Hematopoietic multipotent progenitor cell treated with erythropoietin and hydrocortisone succinate and interleukin-3 and kit ligand, for 15 days (in vitro differentiated cells): ENCODE measurements around the gene RHBG.
"Not testable (repeated sequence)": the region's sequence is repeated elsewhere in the genome, so short reads cannot be mapped to it uniquely, and the experiment has no call there.

ENCODE experiments used
- DNase-seq: peaks from one replicate; pipeline ENCODE4 v3.0.0-alpha.2; 2015; ENCODE audit warnings: low spot score

Gene RHBG

GRCh38 chr1:156368889-156369684 lies at the start of gene RHBG:
Gene RHBG, plus strand, starts transcription at chr1:156369211. Its CDS starts 39 bp downstream, at chr1:156369250.
- no peak for DNase-seq

- DNase-seq: peak; percentile 64
These were observed 49.3 kb upstream of the RHBG start for GRCh38 chr1:156319664-156320063.

GRCh38 chr1:156320560-156320959 lies 48.5 kb upstream of the RHBG start:
- DNase-seq: no peak

DNA sequence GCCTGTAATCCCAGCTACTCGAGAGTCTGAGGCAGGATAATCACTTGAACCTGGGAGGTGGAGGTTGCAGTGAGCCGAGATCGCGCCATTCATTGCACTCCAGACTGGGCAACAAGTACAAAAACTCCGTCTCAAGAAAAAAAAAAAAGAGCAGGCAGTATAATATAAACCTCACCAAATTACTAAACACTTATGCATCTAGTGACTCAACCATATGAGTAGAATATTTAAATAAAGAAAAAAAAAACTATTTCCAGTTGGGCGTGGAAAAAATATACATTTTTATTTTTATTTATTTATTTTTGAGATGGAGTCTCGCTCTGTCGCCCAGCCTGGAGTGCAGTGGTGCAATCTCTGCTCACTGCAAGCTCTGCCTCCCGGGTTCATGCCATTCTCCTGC lies 45.8 kb upstream of the RHBG start:
- not testable (repeated sequence) for DNase-seq

DNA sequence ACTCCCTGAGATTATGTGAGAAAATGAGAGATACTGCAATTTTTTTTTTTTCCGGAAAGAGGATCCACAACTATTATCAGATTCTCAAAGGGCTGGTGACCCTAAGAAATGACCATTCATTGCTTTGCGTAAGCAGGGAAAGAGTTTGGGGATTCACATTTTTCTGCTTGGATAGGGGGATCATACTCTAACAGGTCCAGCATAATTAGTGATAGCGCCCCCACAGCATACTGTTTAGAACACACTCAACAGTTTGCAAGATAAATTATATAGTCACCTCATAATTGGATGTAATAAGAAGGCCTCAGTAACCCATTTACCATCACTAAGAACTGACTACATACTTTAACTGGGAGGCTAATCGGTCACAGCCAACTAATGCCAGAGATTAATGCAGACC lies 32.8 kb upstream of the RHBG start:
- DNase-seq: peak; percentile 40

DNA sequence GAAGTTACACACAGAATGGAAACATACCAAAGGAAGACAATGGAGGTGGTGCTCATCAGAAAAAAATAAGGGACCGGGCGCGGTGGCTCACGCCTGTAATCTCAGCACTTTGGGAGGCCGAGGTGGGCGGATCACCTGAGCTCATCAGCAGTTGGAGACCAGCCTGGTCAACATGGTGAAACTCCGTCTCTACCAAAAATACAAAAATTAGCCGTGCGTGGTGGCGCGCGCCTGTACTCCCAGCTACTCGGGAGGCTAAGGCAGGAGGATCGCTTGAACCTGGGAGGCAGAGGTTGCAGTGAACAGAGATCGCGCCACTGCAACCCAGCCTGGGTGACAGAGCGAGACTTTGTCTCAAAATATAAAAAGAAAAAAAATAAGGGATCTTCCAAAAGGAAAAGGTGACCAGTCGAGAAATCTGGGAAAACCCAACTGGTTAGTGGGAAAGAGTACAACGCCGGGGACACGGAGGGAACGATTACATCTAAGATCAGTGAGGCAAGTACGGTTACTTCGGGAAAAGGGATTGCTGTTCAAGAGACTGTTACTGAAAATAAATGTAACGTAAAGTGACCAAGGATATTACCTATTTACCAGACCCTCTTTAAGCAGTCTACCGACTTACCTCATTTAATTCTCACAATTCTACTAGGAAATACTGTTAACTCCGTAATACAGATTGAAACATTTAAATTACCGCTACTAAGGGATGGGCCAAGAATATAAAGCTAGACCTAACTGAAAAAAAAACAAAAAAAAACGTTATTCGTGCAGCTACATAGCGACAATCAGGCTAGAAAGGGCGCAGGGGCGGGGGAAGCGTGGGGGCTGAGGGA lies 31.7 kb upstream of the RHBG start:
- DNase-seq: no peak

DNA sequence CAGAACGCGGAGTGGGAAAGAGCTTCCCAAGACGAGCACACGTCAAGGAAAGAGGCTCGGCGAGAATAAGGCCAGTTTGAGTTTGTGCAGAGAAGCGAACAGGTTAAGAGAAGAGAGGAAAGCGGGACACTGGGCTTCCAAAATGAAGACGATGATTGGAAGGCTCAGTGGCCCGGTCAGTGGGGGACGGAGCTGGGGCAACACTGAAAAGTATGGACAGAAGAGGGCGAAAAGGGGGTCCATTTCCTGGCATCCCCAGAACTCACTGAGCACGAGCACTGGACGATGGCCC lies 31.2 kb upstream of the RHBG start:
- no peak for DNase-seq

DNA sequence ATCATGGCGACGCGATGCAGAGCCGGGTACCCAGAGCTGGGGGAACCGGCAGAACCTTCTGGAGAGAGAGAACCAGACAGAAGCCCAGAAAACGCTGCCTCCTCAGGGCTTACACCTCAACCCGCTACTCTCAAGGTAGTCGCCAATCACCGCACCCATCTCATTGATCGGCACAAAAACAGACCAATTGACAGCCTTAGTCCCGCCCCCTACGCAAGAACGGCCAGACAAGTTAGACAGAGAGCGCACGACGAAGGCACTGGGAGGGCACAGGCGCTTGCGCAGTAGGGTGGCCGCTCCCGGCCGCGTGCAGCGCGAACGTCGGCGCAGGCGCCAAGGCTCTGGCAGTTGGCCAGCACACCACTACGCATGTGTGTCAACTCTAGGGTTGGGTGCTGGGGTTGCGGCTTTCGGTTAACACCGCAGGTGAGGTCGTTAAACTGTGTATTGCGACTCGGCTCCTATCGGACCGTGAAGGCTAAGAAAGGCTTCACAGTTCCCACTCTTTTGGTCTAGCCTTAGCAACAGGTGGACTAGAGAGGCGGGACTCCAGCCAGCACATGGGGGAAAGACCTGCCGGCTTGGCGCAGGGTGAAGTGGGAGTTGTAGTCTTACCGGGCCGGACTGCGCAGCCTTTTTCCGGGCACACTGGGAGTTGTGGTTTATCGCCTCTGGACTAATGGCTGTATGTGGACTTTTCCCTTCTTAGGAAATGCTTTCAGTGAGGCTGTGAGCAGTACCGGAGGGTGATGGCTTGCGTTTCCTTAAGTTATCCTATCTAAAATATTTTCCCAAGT lies 30.6 kb upstream of the RHBG start, which contains the start of the genes CCT3 and TSACC:
Gene CCT3 (minus strand): TSS at position 113 of the 797 bp plus-strand sequence. CDS start 108 bp downstream, at position 5.
Gene TSACC (plus strand): TSS at position 347 of the 797 bp plus-strand sequence. CDS start 1,232 bp downstream, outside the sequence.
- DNase-seq: peak; percentile 100

DNA sequence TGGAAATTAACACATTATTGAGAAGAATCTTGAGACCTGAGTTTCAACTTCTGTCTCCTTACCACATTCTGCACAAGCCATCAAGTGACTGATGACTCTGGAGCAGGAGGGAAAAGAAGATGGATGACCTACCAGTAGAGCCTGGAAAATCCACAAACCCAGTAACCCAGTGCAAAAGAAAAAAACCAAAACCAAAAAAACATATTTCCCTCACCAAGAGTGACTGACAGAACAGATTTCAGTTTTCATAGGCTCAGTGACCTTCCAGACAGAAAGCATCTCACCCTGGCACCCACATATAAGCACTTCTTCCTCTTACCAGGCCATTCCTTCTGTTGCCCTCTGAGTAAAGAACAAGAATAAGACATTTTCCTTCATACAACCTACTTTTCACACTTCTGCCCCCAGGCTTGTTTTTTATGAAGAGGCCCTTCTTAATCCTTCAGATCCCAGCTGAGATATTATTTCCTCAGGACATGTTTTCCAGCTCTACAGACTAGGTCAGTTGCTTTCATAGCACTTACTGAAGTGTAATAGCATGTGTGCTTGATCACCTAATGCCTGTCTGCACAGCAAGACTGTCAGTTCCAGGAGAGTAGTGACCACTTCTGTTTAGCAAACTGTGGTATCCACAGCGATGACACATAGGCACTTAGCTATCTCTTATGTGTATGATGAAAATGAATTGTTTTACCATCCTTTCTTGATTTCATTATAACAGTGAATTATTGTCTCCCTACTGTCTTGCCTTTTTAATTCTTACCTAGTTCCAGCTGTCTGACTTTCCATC lies 26.6 kb upstream of the RHBG start:
- DNase-seq: no peak

- no peak for DNase-seq
These were observed 24.6 kb upstream of the RHBG start for GRCh38 chr1:156344409-156344808.

DNA sequence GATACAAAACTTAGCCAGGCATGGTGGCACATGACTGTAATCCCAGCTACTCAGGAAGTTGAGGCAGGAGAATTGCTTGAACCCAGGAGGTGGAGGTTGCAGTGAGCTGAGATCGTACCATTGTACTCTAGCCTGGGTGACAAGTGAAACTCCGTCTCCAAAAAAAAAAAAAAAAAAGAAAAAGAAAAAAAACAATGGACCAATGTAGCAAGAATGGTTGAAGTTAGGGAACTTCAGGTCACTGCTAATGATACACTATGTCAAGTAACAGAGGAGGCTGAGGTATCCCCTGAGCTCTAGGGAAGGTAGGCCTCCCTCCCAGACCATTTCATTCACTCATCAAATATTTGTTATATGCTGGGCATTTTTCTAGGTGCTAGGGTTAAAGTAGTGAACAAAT lies 23.0 kb upstream of the RHBG start:
- not testable (repeated sequence) for DNase-seq

DNA sequence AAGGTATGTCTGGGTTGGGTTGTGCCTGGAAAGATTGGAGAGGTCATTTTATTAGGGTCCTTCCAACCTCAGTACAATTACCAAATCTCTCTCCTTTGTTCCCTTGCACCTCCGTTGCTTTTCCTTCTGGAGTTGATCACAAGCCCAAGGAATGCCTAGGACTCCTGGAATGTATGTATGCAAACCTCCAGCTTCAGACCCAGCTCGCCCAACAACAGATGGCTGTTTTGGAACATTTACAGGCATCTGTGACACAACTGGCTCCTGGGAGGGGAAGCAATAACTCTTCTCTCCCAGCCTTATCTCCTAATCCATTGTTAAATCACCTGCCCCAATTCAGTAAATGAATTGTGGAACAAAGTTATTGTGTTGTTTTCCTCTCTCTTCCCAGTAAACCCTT lies 22.4 kb upstream of the RHBG start:
- DNase-seq: no peak

- no peak for DNase-seq
These were observed 21.7 kb upstream of the RHBG start for GRCh38 chr1:156347331-156347730.

DNA sequence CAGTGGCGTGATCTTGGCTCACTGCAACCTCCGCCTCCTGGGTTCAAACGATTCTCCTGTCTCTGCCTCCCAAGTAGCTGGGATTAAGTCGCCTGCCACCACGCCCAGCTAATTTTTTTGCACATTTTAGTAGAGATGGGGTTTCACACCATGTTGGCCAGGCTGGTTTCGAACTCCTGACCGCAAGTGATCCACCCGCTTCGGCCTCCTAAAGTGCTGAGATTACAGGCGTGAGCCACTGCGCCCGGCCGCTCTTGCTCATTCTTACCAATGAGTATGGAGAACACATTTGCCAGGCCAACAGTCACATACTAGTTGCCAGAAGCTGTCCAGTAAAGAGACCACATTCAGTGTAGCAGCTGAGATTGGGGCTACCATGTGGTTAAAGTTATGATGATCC lies 16.5 kb upstream of the RHBG start:
- not testable (repeated sequence) for DNase-seq

GRCh38 chr1:156356262-156356874 lies 12.6 kb upstream of the RHBG start:
- DNase-seq: no peak

DNA sequence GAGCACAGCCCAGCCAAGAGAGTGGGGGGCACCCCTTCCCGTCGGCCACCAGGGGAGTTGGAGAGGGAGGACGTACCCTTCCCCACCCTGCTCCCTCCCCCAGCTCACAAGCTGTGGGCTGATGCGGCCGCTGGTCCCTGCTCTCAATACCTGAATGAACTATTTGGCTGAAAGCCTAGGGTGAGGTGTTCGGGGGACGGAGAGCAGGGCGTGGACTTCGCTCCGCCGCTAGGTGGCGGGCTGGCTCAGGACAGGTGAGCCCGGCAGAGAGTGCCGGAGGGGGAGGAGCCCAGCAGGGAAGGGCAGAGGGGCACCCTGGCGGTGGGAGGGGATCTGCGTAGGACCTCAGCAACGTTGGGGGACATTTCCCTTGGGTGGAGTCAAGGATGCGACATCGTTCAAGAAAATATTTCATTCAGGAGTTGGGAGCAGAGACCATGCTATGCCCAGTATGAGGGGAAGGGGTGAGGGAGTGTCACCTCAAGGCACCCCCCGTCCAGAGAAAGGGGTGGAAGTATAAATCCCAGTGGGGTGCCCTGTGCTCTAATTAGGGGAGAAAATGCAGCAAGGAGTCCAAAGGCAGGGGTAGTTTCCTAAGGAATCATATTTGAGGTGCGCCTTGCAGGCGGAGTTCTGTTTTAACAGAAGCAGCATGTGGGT lies 12.0 kb upstream of the RHBG start:
- DNase-seq: peak; percentile 58

GRCh38 chr1:156357977-156358376 lies 11.0 kb upstream of the RHBG start:
- DNase-seq: no peak

DNA sequence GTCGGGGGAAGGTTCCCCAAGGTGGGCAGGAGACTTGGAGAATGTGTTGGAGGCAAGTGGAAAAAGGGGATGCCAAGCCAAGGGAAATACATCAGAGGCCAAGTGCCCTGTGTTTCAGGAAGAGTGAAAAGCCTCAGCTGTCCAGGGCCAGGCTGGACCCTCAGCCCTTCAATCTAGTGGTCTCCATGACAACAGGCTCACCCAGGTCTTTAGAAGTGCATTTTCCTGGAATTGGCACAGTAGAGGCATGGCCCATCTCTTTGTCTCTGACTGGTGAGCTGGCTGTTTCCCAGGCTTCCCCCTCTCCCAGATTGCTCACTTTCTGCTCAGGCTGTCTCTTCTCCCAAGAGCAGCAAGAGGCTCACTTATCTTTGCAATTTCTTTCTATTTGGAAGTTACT lies 10.4 kb upstream of the RHBG start:
- no peak for DNase-seq

- DNase-seq: no peak
These were observed 9.8 kb upstream of the RHBG start for GRCh38 chr1:156359249-156359648.

- DNase-seq: no peak
These were observed 9.0 kb upstream of the RHBG start for GRCh38 chr1:156359973-156360372.

GRCh38 chr1:156360534-156360933 lies 8.5 kb upstream of the RHBG start:
- no peak for DNase-seq
